GM18951 (cell line): ENCODE results near the gene SMOC1.
"Not testable (repeated sequence)": the region's sequence is repeated elsewhere in the genome, so short reads cannot be mapped to it uniquely, and the experiment has no call there.

Source experiments
- POLR2A ChIP-seq: IDR thresholded peaks from 4 replicates; pipeline ENCODE4 v1.6.1; 2011; ENCODE audit warnings: mild to moderate bottlenecking; ENCODE audit not compliant: insufficient read length, insufficient read depth; ENCODE audit errors: extremely low read depth
- in situ Hi-C: fragments of 300-500 bp; cut with MboI; formaldehyde crosslinking; loops from one replicate; pipeline ENCODE4 v1.12.0; 2022; ENCODE audit warnings: low sequenced_read_pairs, mixed read lengths, inconsistent platforms; ENCODE audit not compliant: unreplicated experiment

SMOC1 gene

GRCh38 chr14:69901113-69901951 lies 22.1 kb downstream of the SMOC1 start:
- in situ Hi-C loops, result no loop called here
- no peak for TF ChIP-seq POLR2A

GRCh38 chr14:69903046-69903445 lies 23.8 kb downstream of the SMOC1 start:
- in situ Hi-C loops, result not testable (repeated sequence)

GRCh38 chr14:69904246-69904645 lies 25.0 kb downstream of the SMOC1 start:
- in situ Hi-C loops, result no loop called here
- no peak for TF ChIP-seq POLR2A

- in situ Hi-C loops, result no loop called here
- no peak for TF ChIP-seq POLR2A
These were observed 27.0 kb downstream of the SMOC1 start for GRCh38 chr14:69906201-69906600.

- TF ChIP-seq POLR2A, result no peak
- in situ Hi-C loops, result no loop called here
These were observed 30.8 kb downstream of the SMOC1 start for GRCh38 chr14:69909826-69910550.

GRCh38 chr14:69910871-69911270 lies 31.7 kb downstream of the SMOC1 start:
- no peak for TF ChIP-seq POLR2A
- in situ Hi-C loops, result no loop called here

GRCh38 chr14:69913686-69914085 lies 34.5 kb downstream of the SMOC1 start:
- no peak for TF ChIP-seq POLR2A
- in situ Hi-C loops, result no loop called here

- in situ Hi-C loops, result no loop called here
- TF ChIP-seq POLR2A, result no peak
These were observed 37.2 kb downstream of the SMOC1 start for GRCh38 chr14:69916396-69916795.

- in situ Hi-C loops, result no loop called here
- TF ChIP-seq POLR2A, result no peak
These were observed 38.1 kb downstream of the SMOC1 start for GRCh38 chr14:69917287-69917686.

GRCh38 chr14:69919815-69920214 lies 40.6 kb downstream of the SMOC1 start:
- in situ Hi-C loops, result no loop called here
- TF ChIP-seq POLR2A, result no peak

GRCh38 chr14:69921052-69921451 lies 41.8 kb downstream of the SMOC1 start:
- in situ Hi-C loops, result no loop called here
- TF ChIP-seq POLR2A, result no peak

- no peak for TF ChIP-seq POLR2A
- in situ Hi-C loops, result no loop called here
These were observed 43.0 kb downstream of the SMOC1 start for GRCh38 chr14:69922198-69922597.

GRCh38 chr14:69924201-69924600 lies 45.0 kb downstream of the SMOC1 start:
- no peak for TF ChIP-seq POLR2A
- in situ Hi-C loops, result no loop called here

GRCh38 chr14:69928111-69928523 lies 48.9 kb downstream of the SMOC1 start:
- in situ Hi-C loops, result no loop called here
- no peak for TF ChIP-seq POLR2A
